WTC11 (cell line): ENCODE data around the gene RLN3. TPM values are rescaled to one million over a fixed set of nuclear protein-coding genes. Genes with fewer than 3 reads are reported as not detected.

Source experiments
- ATAC-seq: fragments of 200-7000 bp; cut with Tn5 transposase; 2 replicates; pipeline ENCODE4 v1.10.0; 2021; ENCODE audit warnings: mild to moderate bottlenecking, moderate library complexity
- CTCF ChIA-PET: fragments of 300-600 bp; sonication (Branson Sonifier 250); formaldehyde crosslinking; loops from one replicate; lab custom pipeline; 2021; ENCODE audit warnings: antibody characterized with exemption; lab: Charles Lee
- POLR2A ChIA-PET: fragments of 350-600 bp; sonication (Branson Sonifier 250); formaldehyde crosslinking; loops from one replicate; lab custom pipeline; 2021; ENCODE audit warnings: antibody characterized with exemption; lab: Charles Lee
- DNase-seq: peaks from one replicate; pipeline ENCODE4 v3.0.0; 2021; ENCODE audit warnings: low spot score
- H3K27ac Mint-ChIP-seq: 2 replicates; pipeline ENCODE4 v1.8.0; 2021; ENCODE audit warnings: mixed read lengths
- H3K27me3 Mint-ChIP-seq: 2 replicates; pipeline ENCODE4 v1.8.0; 2021; ENCODE audit warnings: low read depth, mild to moderate bottlenecking, moderate library complexity, mixed read lengths
- H3K36me3 Mint-ChIP-seq: 2 replicates; pipeline ENCODE4 v1.8.0; 2021; ENCODE audit warnings: mixed read lengths
- H3K4me1 Mint-ChIP-seq: 2 replicates; pipeline ENCODE4 v1.8.0; 2022; ENCODE audit warnings: mixed read lengths
- H3K4me3 Mint-ChIP-seq: 2 replicates; pipeline ENCODE4 v1.8.0; 2021; ENCODE audit warnings: mild to moderate bottlenecking, moderate library complexity, mixed read lengths
- H3K9me3 Mint-ChIP-seq: 2 replicates; pipeline ENCODE4 v1.8.0; 2021; ENCODE audit warnings: mixed read lengths
- ATF1 ChIP-seq: sonication (generic); formaldehyde crosslinking; IDR thresholded peaks from 2 replicates; pipeline ENCODE4 v1.8.1; 2023; ENCODE audit warnings: mild to moderate bottlenecking, moderate library complexity, missing genetic modification reagents
- FOXP1 ChIP-seq: sonication (generic); formaldehyde crosslinking; IDR thresholded peaks from 2 replicates; pipeline ENCODE4 v1.8.0; 2022; ENCODE audit warnings: missing genetic modification reagents, mild to moderate bottlenecking, moderate library complexity, borderline replicate concordance
- NR3C1 ChIP-seq: sonication (generic); formaldehyde crosslinking; conservative IDR thresholded peaks from 2 replicates; pipeline ENCODE4 v1.8.1; 2023; ENCODE audit warnings: low read depth, mild to moderate bottlenecking, missing genetic modification reagents
- OVOL2 ChIP-seq: fragments of 250-450 bp; sonication (Bioruptor Pico); IDR thresholded peaks from 2 replicates; pipeline ENCODE4 v1.9.0; 2021; ENCODE audit warnings: mild to moderate bottlenecking, borderline replicate concordance
- SMAD3 ChIP-seq: sonication (generic); formaldehyde crosslinking; IDR thresholded peaks from 2 replicates; pipeline ENCODE4 v1.8.0; 2022; ENCODE audit warnings: missing genetic modification reagents, mild to moderate bottlenecking, borderline replicate concordance
- ZNF219 ChIP-seq: sonication (generic); formaldehyde crosslinking; IDR thresholded peaks from 2 replicates; pipeline ENCODE4 v1.8.0; 2023; ENCODE audit warnings: missing genetic modification reagents, mild to moderate bottlenecking, borderline replicate concordance
- ZNF263 ChIP-seq: sonication (generic); formaldehyde crosslinking; IDR thresholded peaks from 2 replicates; pipeline ENCODE4 v1.8.1; 2022; ENCODE audit warnings: low read depth, mild to moderate bottlenecking, moderate library complexity, missing genetic modification reagents
- ZNF317 ChIP-seq: sonication (generic); formaldehyde crosslinking; IDR thresholded peaks from 2 replicates; pipeline ENCODE4 v1.8.1; 2023; ENCODE audit warnings: low read depth, mild to moderate bottlenecking, moderate library complexity, missing genetic modification reagents, borderline replicate concordance
- total RNA-seq: library from RNA; stranded (reverse); gene quantifications from 3 replicates; pipeline ENCODE4 v1.2.3, GENCODE V29; 2021
- TF ChIP-seq, protein P1 (sequence below): sonication (generic); formaldehyde crosslinking; IDR thresholded peaks from 2 replicates; pipeline ENCODE4 v1.8.1; 2023; ENCODE audit warnings: mild to moderate bottlenecking, missing genetic modification reagents, borderline replicate concordance
- TF ChIP-seq, protein P2 (sequence below): sonication (generic); formaldehyde crosslinking; IDR thresholded peaks from 2 replicates; pipeline ENCODE4 v1.8.0; 2023; ENCODE audit warnings: mild to moderate bottlenecking, missing genetic modification reagents
- TF ChIP-seq, protein P3 (sequence below): fragments of 200-600 bp; IDR thresholded peaks from 2 replicates; pipeline ENCODE4 v1.8.0; 2022; ENCODE audit warnings: antibody characterized with exemption
- TF ChIP-seq, protein P4 (sequence below): sonication (generic); formaldehyde crosslinking; IDR thresholded peaks from 2 replicates; pipeline ENCODE4 v1.8.0; 2023; ENCODE audit warnings: missing genetic modification reagents, mild to moderate bottlenecking, borderline replicate concordance

The RLN3 gene
- total RNA-seq, 1 experiment from 2014 or later, result not detected

DNA sequence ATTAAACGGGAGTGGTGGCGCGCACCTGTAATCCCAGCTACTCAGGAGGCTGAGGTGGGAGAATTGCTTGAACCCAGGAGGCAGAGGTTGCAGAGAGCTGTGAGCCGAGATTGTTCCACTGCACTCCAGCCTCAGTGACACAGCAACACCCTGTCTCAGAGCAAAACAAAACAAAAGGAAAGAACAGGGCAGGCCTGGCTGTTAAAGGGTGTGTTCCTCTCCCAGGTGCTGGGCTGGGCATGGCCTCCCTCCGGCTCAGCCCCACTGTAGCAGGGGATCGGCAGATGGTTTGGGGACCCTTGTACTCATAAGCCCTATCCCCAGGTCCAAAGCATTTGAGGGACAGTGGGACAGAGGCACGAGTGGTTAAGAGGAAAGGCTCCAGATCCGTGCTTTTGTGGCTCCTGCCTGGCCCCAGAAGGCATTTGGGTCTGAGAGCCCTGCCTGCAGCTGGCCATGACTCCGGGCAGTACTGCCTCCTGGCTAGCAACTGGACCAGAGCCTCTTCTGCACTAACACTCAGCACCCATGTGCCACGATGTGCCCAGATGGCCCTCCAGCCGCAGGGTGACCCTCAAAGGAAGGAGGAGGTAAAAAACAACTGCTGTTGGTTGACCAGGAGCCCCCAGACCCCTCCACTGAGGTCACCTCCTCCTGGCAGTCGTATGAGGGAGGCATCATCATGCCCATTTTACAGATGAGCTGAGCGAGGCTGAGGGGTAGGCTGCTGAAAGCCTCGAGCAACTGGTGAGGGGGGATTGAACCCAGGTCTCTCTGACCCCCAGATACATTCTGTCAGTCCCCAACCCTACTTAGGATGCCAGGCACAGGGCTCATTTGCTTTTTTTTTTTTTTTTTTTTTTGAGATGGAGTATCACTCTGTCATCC, 31.8 kb upstream of the RLN3 start:
- CTCF ChIA-PET, result interaction anchor here (0.7 to 1.3 kb wide), 3 partner anchors 36 to 63 kb away, joined by 3 to 6 read pairs (median 3); partner anchors contain the start of gene IL27RA
- no peak for DNase-seq
- ATAC-seq, result no peak
- TF ChIP-seq NR3C1 (CRISPR knock-in tag), result no peak
- TF ChIP-seq ZNF317 (CRISPR knock-in tag), result no peak
- TF ChIP-seq, protein P1, sequence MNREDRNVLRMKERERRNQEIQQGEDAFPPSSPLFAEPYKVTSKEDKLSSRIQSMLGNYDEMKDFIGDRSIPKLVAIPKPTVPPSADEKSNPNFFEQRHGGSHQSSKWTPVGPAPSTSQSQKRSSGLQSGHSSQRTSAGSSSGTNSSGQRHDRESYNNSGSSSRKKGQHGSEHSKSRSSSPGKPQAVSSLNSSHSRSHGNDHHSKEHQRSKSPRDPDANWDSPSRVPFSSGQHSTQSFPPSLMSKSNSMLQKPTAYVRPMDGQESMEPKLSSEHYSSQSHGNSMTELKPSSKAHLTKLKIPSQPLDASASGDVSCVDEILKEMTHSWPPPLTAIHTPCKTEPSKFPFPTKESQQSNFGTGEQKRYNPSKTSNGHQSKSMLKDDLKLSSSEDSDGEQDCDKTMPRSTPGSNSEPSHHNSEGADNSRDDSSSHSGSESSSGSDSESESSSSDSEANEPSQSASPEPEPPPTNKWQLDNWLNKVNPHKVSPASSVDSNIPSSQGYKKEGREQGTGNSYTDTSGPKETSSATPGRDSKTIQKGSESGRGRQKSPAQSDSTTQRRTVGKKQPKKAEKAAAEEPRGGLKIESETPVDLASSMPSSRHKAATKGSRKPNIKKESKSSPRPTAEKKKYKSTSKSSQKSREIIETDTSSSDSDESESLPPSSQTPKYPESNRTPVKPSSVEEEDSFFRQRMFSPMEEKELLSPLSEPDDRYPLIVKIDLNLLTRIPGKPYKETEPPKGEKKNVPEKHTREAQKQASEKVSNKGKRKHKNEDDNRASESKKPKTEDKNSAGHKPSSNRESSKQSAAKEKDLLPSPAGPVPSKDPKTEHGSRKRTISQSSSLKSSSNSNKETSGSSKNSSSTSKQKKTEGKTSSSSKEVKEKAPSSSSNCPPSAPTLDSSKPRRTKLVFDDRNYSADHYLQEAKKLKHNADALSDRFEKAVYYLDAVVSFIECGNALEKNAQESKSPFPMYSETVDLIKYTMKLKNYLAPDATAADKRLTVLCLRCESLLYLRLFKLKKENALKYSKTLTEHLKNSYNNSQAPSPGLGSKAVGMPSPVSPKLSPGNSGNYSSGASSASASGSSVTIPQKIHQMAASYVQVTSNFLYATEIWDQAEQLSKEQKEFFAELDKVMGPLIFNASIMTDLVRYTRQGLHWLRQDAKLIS (CRISPR knock-in tag), result no peak
- TF ChIP-seq, protein P2, sequence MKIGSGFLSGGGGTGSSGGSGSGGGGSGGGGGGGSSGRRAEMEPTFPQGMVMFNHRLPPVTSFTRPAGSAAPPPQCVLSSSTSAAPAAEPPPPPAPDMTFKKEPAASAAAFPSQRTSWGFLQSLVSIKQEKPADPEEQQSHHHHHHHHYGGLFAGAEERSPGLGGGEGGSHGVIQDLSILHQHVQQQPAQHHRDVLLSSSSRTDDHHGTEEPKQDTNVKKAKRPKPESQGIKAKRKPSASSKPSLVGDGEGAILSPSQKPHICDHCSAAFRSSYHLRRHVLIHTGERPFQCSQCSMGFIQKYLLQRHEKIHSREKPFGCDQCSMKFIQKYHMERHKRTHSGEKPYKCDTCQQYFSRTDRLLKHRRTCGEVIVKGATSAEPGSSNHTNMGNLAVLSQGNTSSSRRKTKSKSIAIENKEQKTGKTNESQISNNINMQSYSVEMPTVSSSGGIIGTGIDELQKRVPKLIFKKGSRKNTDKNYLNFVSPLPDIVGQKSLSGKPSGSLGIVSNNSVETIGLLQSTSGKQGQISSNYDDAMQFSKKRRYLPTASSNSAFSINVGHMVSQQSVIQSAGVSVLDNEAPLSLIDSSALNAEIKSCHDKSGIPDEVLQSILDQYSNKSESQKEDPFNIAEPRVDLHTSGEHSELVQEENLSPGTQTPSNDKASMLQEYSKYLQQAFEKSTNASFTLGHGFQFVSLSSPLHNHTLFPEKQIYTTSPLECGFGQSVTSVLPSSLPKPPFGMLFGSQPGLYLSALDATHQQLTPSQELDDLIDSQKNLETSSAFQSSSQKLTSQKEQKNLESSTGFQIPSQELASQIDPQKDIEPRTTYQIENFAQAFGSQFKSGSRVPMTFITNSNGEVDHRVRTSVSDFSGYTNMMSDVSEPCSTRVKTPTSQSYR (CRISPR knock-in tag), result no peak
- no peak for TF ChIP-seq ZNF219 (CRISPR knock-in tag)
- TF ChIP-seq SMAD3 (CRISPR knock-in tag), result no peak
- no peak for TF ChIP-seq FOXP1 (CRISPR knock-in tag)
- TF ChIP-seq, protein P3, sequence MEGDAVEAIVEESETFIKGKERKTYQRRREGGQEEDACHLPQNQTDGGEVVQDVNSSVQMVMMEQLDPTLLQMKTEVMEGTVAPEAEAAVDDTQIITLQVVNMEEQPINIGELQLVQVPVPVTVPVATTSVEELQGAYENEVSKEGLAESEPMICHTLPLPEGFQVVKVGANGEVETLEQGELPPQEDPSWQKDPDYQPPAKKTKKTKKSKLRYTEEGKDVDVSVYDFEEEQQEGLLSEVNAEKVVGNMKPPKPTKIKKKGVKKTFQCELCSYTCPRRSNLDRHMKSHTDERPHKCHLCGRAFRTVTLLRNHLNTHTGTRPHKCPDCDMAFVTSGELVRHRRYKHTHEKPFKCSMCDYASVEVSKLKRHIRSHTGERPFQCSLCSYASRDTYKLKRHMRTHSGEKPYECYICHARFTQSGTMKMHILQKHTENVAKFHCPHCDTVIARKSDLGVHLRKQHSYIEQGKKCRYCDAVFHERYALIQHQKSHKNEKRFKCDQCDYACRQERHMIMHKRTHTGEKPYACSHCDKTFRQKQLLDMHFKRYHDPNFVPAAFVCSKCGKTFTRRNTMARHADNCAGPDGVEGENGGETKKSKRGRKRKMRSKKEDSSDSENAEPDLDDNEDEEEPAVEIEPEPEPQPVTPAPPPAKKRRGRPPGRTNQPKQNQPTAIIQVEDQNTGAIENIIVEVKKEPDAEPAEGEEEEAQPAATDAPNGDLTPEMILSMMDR, result no peak
- no peak for TF ChIP-seq ATF1 (CRISPR knock-in tag)
- no peak for TF ChIP-seq ZNF263 (CRISPR knock-in tag)
- TF ChIP-seq, protein P4, sequence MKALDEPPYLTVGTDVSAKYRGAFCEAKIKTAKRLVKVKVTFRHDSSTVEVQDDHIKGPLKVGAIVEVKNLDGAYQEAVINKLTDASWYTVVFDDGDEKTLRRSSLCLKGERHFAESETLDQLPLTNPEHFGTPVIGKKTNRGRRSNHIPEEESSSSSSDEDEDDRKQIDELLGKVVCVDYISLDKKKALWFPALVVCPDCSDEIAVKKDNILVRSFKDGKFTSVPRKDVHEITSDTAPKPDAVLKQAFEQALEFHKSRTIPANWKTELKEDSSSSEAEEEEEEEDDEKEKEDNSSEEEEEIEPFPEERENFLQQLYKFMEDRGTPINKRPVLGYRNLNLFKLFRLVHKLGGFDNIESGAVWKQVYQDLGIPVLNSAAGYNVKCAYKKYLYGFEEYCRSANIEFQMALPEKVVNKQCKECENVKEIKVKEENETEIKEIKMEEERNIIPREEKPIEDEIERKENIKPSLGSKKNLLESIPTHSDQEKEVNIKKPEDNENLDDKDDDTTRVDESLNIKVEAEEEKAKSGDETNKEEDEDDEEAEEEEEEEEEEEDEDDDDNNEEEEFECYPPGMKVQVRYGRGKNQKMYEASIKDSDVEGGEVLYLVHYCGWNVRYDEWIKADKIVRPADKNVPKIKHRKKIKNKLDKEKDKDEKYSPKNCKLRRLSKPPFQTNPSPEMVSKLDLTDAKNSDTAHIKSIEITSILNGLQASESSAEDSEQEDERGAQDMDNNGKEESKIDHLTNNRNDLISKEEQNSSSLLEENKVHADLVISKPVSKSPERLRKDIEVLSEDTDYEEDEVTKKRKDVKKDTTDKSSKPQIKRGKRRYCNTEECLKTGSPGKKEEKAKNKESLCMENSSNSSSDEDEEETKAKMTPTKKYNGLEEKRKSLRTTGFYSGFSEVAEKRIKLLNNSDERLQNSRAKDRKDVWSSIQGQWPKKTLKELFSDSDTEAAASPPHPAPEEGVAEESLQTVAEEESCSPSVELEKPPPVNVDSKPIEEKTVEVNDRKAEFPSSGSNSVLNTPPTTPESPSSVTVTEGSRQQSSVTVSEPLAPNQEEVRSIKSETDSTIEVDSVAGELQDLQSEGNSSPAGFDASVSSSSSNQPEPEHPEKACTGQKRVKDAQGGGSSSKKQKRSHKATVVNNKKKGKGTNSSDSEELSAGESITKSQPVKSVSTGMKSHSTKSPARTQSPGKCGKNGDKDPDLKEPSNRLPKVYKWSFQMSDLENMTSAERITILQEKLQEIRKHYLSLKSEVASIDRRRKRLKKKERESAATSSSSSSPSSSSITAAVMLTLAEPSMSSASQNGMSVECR (CRISPR knock-in tag), result no peak
- TF ChIP-seq OVOL2 (CRISPR knock-in tag), result no peak
- H3K27me3 Mint-ChIP-seq, result no peaks in the 10 kb centered on the region
- H3K9me3 Mint-ChIP-seq, result peaks cover 11% of the 10 kb centered on the region
- no peak overlapping the region for H3K4me3 Mint-ChIP-seq
- no peak overlapping the region for H3K27ac Mint-ChIP-seq
- peaks cover 36% of the 10 kb centered on the region for H3K36me3 Mint-ChIP-seq
- POLR2A ChIA-PET, result interaction anchor here (1.6 kb wide), 1 partner anchor 9 kb away, joined by 5 read pairs; no protein-coding TSS in a partner anchor
- no peaks in the 10 kb centered on the region for H3K4me1 Mint-ChIP-seq
